ENCODE results near the gene NOTCH2NLA. TPM values are rescaled to one million over a fixed set of nuclear protein-coding genes. Genes with fewer than 3 reads are reported as not detected.
A peak's percentile ranks its signal among the peaks of the same experiment; 100 is the strongest.
"Not testable (repeated sequence)": the region's sequence is repeated elsewhere in the genome, so short reads cannot be mapped to it uniquely, and the experiment has no call there.

Gene NOTCH2NLA
- total and polyA plus RNA-seq, 2 of the 13 experiments (the other 11 are each of a cell fraction or from before 2014, with no cell fraction given) = 4.7 to 6.9 TPM

DNA sequence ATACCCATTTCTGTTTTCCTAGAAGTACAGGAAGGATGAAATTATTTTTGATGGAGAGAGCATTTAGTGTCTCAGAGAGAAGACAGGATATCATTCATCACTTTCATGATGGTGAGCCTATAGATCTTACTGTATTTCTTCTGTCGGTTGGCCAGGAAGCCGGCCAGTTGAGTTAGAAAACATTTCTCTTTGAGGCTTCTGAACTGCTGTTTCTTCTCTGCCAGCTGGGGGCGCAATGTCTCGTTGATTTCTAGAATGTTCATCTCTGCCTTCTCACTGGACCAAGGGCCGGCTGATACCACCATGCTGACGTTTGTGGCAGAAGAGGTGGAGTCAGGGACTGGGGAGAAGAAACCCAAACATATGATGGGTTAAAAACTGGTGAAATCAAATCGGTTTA, 84.4 kb downstream of the NOTCH2NLA start, which contains the start of gene NBPF10:
NBPF10 (minus strand) TSS at position 340 of the 400 bp plus-strand sequence; CDS start at position 305, 35 bp downstream.
- H3K4me2 ChIP-seq (ENCODE audit: low read depth, low read length); POLR2A ChIA-PET; intact Hi-C loops (cut with micrococcal nuclease; ENCODE audit: unreplicated experiment); H3K4me1 ChIP-seq (ENCODE audit: insufficient read depth, low read length); in situ Hi-C loops (cut with HindIII; ENCODE audit: extremely low pct_ligation_motif_present, low pct_unique_long_range_greater_than_20kb); H3K9ac ChIP-seq (ENCODE audit: insufficient read depth, low read depth, low read length); H3K27me3 ChIP-seq (ENCODE audit: control insufficient read depth in 1 of 2, insufficient read depth in 2 of 2, low read length in 2 of 2); BruUV-seq (replicated peaks); ATAC-seq; H4K20me1 ChIP-seq (ENCODE audit: insufficient read depth, low read length); H2AFZ ChIP-seq (ENCODE audit: low read length); CTCF ChIA-PET (ENCODE audit: low intra/inter-chr PET ratio, low total read pairs); FAIRE-seq; H3K9me3 ChIP-seq (ENCODE audit: low read length); H3K27ac ChIP-seq (ENCODE audit: extremely low read length, insufficient read depth, low read length); H3K4me3 ChIP-seq (replicated peaks in 1 of 3; ENCODE audit: insufficient read depth in 1 of 3, low read depth in 2 of 3, low read length in 3 of 3); H3K79me2 ChIP-seq (ENCODE audit: insufficient read depth, low read length); DNase-seq (ENCODE audit: low spot score); H3K36me3 ChIP-seq (replicated peaks in 1 of 2; ENCODE audit: control insufficient read depth in 1 of 2, insufficient read depth in 2 of 2, low read length in 2 of 2): not testable (repeated sequence)
- WGBS (ENCODE audit: low lambda C conversion rate) = 73% methylated on average over 3 of the region's 7 CpGs
- TF ChIP-seq STAG1 (CRISPR knock-in tag; IDR thresholded peaks at IDR 0.05) = 0 out of 2 replicates have a peak, but pooled peaks have one; percentile 12

Other genes with a start within 250 kb of the NOTCH2NLA start
- gene TXNIP, start 232.4 kb downstream of the NOTCH2NLA start, total RNA-seq (2016; rRNA removed; fragmentation: Illumina TruSeq; extraction: Trizol) = 24.4 and 25.4 TPM in 2 replicates
- 237 and 283 TPM in 2 replicates for gene TXNIP, start 232.4 kb downstream of the NOTCH2NLA start, polyA plus RNA-seq (2011; rRNA removed)
- 0.15 and 0.18 TPM in 2 replicates for gene HJV, start 207.3 kb downstream of the NOTCH2NLA start, total RNA-seq (2016; rRNA removed; fragmentation: Illumina TruSeq; extraction: Trizol)
- 0.03 TPM in 1 of 2 replicates, not detected in the other for gene HJV, start 207.3 kb downstream of the NOTCH2NLA start, polyA plus RNA-seq (2011; rRNA removed)
- gene NBPF10, start 84.2 kb downstream of the NOTCH2NLA start, total RNA-seq (2016; rRNA removed; fragmentation: Illumina TruSeq; extraction: Trizol) = 0.36 and 0.49 TPM in 2 replicates
- gene NBPF10, start 84.2 kb downstream of the NOTCH2NLA start, polyA plus RNA-seq (2011; rRNA removed) = 0.28 and 0.40 TPM in 2 replicates